Liver (tissue), 3 donors: Measurements from ENCODE around the gene EPC2.

Source experiments
- EGR1 ChIP-seq, 2 donors: IDR thresholded peaks; 2 replicates each; pipeline ENCODE4 v1.6.1; 2016 to 2018; ENCODE audit warnings: antibody characterized with exemption in 2 of 2, low read depth in 2 of 2
- GABPA ChIP-seq, 2 donors: IDR thresholded peaks in 1 of 2; conservative IDR thresholded peaks in 1 of 2; 2 replicates each; pipeline ENCODE4 v1.6.1; 2016; ENCODE audit warnings: antibody characterized with exemption in 2 of 2, mild to moderate bottlenecking in 1 of 2, moderate library complexity in 1 of 2
- RAD21 ChIP-seq, 2 donors: IDR thresholded peaks; 2 replicates each; pipeline ENCODE4 v1.6.1; 2016; ENCODE audit warnings: antibody characterized with exemption in 2 of 2, mild to moderate bottlenecking in 2 of 2
- YY1 ChIP-seq: IDR thresholded peaks from 2 replicates; pipeline ENCODE4 v1.6.1; 2016; ENCODE audit warnings: antibody characterized with exemption, mild to moderate bottlenecking
- TF ChIP-seq, protein P1 (sequence below): fragments of 150-350 bp; IDR thresholded peaks from 2 replicates; pipeline ENCODE4 v1.5.1; 2017; ENCODE audit warnings: improper control_type of control experiment, low read depth, low read length; ENCODE audit not compliant: missing input control
- TF ChIP-seq, protein P2 (sequence below): IDR thresholded peaks from 2 replicates; pipeline ENCODE4 v1.6.1; 2016; ENCODE audit warnings: antibody characterized with exemption, mild to moderate bottlenecking
- TF ChIP-seq, protein P3 (sequence below): IDR thresholded peaks from 2 replicates; pipeline ENCODE4 v1.6.1; 2016; ENCODE audit warnings: antibody characterized with exemption
- donor health status: healthy.
- donor health status: healthy.

DNA sequence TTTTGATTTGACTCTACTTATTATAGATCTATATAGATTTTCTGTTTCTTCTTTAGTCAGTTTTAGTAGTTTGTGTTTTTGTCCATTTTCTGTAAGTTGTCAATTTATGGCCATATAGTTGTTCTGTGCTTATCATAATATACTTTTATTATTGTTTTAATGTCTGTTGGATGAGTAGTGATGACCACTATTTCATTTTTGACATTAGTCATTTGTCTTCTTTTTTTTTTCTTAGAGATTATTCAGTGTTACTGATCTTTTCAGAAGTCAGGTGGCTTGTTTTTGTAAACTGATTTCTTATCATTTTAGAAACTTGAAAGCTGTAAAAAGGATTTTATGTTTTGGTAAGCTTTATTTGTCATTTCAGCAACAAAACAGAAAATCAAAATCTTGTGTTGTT lies 57.3 kb downstream of the EPC2 start:
- TF ChIP-seq, protein P1, sequence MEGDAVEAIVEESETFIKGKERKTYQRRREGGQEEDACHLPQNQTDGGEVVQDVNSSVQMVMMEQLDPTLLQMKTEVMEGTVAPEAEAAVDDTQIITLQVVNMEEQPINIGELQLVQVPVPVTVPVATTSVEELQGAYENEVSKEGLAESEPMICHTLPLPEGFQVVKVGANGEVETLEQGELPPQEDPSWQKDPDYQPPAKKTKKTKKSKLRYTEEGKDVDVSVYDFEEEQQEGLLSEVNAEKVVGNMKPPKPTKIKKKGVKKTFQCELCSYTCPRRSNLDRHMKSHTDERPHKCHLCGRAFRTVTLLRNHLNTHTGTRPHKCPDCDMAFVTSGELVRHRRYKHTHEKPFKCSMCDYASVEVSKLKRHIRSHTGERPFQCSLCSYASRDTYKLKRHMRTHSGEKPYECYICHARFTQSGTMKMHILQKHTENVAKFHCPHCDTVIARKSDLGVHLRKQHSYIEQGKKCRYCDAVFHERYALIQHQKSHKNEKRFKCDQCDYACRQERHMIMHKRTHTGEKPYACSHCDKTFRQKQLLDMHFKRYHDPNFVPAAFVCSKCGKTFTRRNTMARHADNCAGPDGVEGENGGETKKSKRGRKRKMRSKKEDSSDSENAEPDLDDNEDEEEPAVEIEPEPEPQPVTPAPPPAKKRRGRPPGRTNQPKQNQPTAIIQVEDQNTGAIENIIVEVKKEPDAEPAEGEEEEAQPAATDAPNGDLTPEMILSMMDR, result no peak
- TF ChIP-seq YY1 (no peak), GABPA (IDR thresholded peaks at IDR 0.05 in 1 of 2, conservative IDR thresholded peaks at IDR 0.05 in 1 of 2) (no peak), EGR1 (IDR thresholded peaks at IDR 0.05; ENCODE audit: low read depth in 2 of 2) (no peak), RAD21 (IDR thresholded peaks at IDR 0.05) (no peak)
- TF ChIP-seq, protein P2, sequence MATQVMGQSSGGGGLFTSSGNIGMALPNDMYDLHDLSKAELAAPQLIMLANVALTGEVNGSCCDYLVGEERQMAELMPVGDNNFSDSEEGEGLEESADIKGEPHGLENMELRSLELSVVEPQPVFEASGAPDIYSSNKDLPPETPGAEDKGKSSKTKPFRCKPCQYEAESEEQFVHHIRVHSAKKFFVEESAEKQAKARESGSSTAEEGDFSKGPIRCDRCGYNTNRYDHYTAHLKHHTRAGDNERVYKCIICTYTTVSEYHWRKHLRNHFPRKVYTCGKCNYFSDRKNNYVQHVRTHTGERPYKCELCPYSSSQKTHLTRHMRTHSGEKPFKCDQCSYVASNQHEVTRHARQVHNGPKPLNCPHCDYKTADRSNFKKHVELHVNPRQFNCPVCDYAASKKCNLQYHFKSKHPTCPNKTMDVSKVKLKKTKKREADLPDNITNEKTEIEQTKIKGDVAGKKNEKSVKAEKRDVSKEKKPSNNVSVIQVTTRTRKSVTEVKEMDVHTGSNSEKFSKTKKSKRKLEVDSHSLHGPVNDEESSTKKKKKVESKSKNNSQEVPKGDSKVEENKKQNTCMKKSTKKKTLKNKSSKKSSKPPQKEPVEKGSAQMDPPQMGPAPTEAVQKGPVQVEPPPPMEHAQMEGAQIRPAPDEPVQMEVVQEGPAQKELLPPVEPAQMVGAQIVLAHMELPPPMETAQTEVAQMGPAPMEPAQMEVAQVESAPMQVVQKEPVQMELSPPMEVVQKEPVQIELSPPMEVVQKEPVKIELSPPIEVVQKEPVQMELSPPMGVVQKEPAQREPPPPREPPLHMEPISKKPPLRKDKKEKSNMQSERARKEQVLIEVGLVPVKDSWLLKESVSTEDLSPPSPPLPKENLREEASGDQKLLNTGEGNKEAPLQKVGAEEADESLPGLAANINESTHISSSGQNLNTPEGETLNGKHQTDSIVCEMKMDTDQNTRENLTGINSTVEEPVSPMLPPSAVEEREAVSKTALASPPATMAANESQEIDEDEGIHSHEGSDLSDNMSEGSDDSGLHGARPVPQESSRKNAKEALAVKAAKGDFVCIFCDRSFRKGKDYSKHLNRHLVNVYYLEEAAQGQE, result no peak
- TF ChIP-seq, protein P3, sequence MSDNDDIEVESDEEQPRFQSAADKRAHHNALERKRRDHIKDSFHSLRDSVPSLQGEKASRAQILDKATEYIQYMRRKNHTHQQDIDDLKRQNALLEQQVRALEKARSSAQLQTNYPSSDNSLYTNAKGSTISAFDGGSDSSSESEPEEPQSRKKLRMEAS, result no peak
